Stomach (tissue), 9 donors: ENCODE measurements around the gene KPTN. TPM values are rescaled to one million over a fixed set of nuclear protein-coding genes. Genes with fewer than 3 reads are reported as not detected.
"Not testable (repeated sequence)": the region's sequence is repeated elsewhere in the genome, so short reads cannot be mapped to it uniquely, and the experiment has no call there.

Experiments
- DNase-seq, 2 donors: peaks; one replicate each; pipeline versions ENCODE4 v3.0.0 to v3.0.0-alpha.2; 2013 to 2019
- H3K27ac ChIP-seq, 5 donors: fragments of 200-600 bp in 4 of 5; sonication (generic) in 4 of 5; one replicate each; pipeline ENCODE4 v1.5.1; 2013 to 2019; ENCODE audit warnings: mild to moderate bottlenecking in 1 of 5, moderate library complexity in 1 of 5
- H3K27me3 ChIP-seq, 3 donors: fragments of 200-600 bp; sonication (generic); one replicate each; pipeline ENCODE4 v1.5.1; 2017 to 2019; ENCODE audit warnings: mixed run types in 1 of 3
- H3K36me3 ChIP-seq, 4 donors: fragments of 200-600 bp; sonication (generic); 1 replicate in 3 of 4; 2 replicates in 1 of 4; pipeline ENCODE4 v1.5.1; 2016 to 2019
- H3K4me1 ChIP-seq, 4 donors: fragments of 200-600 bp; sonication (generic); one replicate each; pipeline ENCODE4 v1.5.1; 2016 to 2019
- H3K4me3 ChIP-seq, 4 donors: fragments of 200-600 bp; sonication (generic) in 3 of 4; one replicate each; pipeline ENCODE4 v1.5.1; 2016 to 2019; ENCODE audit warnings: mild to moderate bottlenecking in 1 of 4
- H3K9me3 ChIP-seq, 4 donors: fragments of 200-600 bp; sonication (generic); one replicate each; pipeline ENCODE4 v1.5.1; 2016 to 2019
- EP300 ChIP-seq: sonication (generic); formaldehyde crosslinking; IDR thresholded peaks from one replicate; pipeline ENCODE4 v1.6.1; 2017; ENCODE audit warnings: antibody characterized with exemption
- POLR2A ChIP-seq, 4 donors: fragments of 450-650 bp; IDR thresholded peaks; one replicate each; pipeline ENCODE4 v1.6.1; 2016; ENCODE audit warnings: antibody characterized with exemption in 4 of 4, control low read depth in 2 of 4, mild to moderate bottlenecking in 1 of 4, moderate library complexity in 1 of 4
- POLR2AphosphoS5 ChIP-seq, 3 donors: sonication (generic); formaldehyde crosslinking; IDR thresholded peaks; one replicate each; pipeline ENCODE4 v1.6.1; 2016; ENCODE audit warnings: antibody characterized with exemption in 3 of 3
- WGBS, 5 donors: extraction: QIAGEN DNeasy Blood & Tissue Kit in 3 of 5; methylation state at CpG; one replicate each; pipeline versions ENCODE4 v1.1.5 to v1.1.7; 2013 to 2018; 5-methylcytosine and 5-hydroxymethylcytosine counted together
- intact Hi-C: fragments of 100-400 bp; cut with DNase I; formaldehyde crosslinking; loops from one replicate; pipeline ENCODE4 v1.15.1; 2023; ENCODE audit warnings: low total_unique reads
- polyA plus RNA-seq, 3 donors: library from polyadenylated mRNA; stranded (reverse); fragments of 200-250 nt; gene quantifications; one replicate each; pipeline ENCODE4 v1.2.3, GENCODE V29; 2013
- total RNA-seq, 5 donors: library from RNA; depleted of rRNA; stranded (reverse); fragments of >200 nt; gene quantifications; one replicate each; pipeline versions ENCODE4 v1.1.0 to v1.2.3, GENCODE V29; 2014 to 2016
- TF ChIP-seq, protein P1 (sequence below), 7 experiments: fragments of 450-650 bp in 4 of 7; fragments of 200-600 bp in 3 of 7; sonication (generic) in 3 of 7; IDR thresholded peaks; one replicate each; pipeline ENCODE4 v1.5.1; 2016 to 2019; ENCODE audit warnings: antibody characterized with exemption in 7 of 7, control low read depth in 2 of 7, mild to moderate bottlenecking in 1 of 7
- donor health status: healthy with polysubstance abuse.
- donor health status: Bipolar disorder and iron deficiency.
- donor health status: healthy.

The KPTN gene
- total and polyA plus RNA-seq, 8 donors: 3.2 to 28.0 (median 18.9) TPM

GRCh38 chr19:47490031-47490430, 6.0 kb upstream of the KPTN start:
- Histone ChIP-seq H3K27me3 (no peaks in the 10 kb centered on the region), H3K4me3 (no peak overlapping the region), H3K4me1 (peaks cover 3 to 12% (median 8%) of the 10 kb centered on the region in 4 donors), H3K27ac (no peak overlapping the region), H3K9me3 (no peaks in the 10 kb centered on the region), H3K36me3 (peaks cover 45 to 90% (median 86%) of the 10 kb centered on the region in 4 donors)
- intact Hi-C loops: no loop called here
- DNase-seq: no peak
- TF ChIP-seq, protein P1, sequence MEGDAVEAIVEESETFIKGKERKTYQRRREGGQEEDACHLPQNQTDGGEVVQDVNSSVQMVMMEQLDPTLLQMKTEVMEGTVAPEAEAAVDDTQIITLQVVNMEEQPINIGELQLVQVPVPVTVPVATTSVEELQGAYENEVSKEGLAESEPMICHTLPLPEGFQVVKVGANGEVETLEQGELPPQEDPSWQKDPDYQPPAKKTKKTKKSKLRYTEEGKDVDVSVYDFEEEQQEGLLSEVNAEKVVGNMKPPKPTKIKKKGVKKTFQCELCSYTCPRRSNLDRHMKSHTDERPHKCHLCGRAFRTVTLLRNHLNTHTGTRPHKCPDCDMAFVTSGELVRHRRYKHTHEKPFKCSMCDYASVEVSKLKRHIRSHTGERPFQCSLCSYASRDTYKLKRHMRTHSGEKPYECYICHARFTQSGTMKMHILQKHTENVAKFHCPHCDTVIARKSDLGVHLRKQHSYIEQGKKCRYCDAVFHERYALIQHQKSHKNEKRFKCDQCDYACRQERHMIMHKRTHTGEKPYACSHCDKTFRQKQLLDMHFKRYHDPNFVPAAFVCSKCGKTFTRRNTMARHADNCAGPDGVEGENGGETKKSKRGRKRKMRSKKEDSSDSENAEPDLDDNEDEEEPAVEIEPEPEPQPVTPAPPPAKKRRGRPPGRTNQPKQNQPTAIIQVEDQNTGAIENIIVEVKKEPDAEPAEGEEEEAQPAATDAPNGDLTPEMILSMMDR (IDR thresholded peaks at IDR 0.05): no peak
- no peak for TF ChIP-seq POLR2A (IDR thresholded peaks at IDR 0.05)
- no peak for TF ChIP-seq EP300
- no peak for TF ChIP-seq POLR2AphosphoS5 (IDR thresholded peaks at IDR 0.05)
- WGBS, 5 donors: 74 to 88% (median 81%) methylated on average over 7 of the region's 7 CpGs

- Histone ChIP-seq H3K36me3 (peaks cover 41 to 84% (median 81%) of the 10 kb centered on the region in 4 donors), H3K9me3 (no peaks in the 10 kb centered on the region), H3K27me3 (no peaks in the 10 kb centered on the region), H3K27ac (peak overlapping the region in 1 of 5 donors; percentile 22), H3K4me1 (peaks cover 9 to 15% (median 13%) of the 10 kb centered on the region in 4 donors), H3K4me3 (no peak overlapping the region)
- TF ChIP-seq, protein P1 (IDR thresholded peaks at IDR 0.05): no peak
- no peak for TF ChIP-seq EP300
- no peak for TF ChIP-seq POLR2AphosphoS5 (IDR thresholded peaks at IDR 0.05)
- TF ChIP-seq POLR2A (IDR thresholded peaks at IDR 0.05): no peak
- intact Hi-C loops: no loop called here
- WGBS, 5 donors: 70 to 80% (median 78%) methylated on average over 13 to 17 of the region's 17 CpGs
- no peak for DNase-seq
Observed at GRCh38 chr19:47489072-47489914, 5.3 kb upstream of the KPTN start.

GRCh38 chr19:47487551-47488515, 3.8 kb upstream of the KPTN start:
- H3K9me3 ChIP-seq: no peaks in the 10 kb centered on the region
- TF ChIP-seq, protein P1 (IDR thresholded peaks at IDR 0.05): no peak
- TF ChIP-seq POLR2A (IDR thresholded peaks at IDR 0.05) (no peak), EP300 (no peak), POLR2AphosphoS5 (IDR thresholded peaks at IDR 0.05) (no peak)
- WGBS, 5 donors: 73 to 87% (median 82%) methylated on average over 18 to 19 of the region's 19 CpGs
- no peak overlapping the region for H3K4me3 ChIP-seq
- no peak overlapping the region for H3K27ac ChIP-seq
- no peaks in the 10 kb centered on the region for H3K27me3 ChIP-seq
- DNase-seq: no peak
- intact Hi-C loops: no loop called here
- H3K4me1 ChIP-seq: peaks cover 16 to 24% (median 19%) of the 10 kb centered on the region in 4 donors
- H3K36me3 ChIP-seq: peaks cover 33 to 69% (median 66%) of the 10 kb centered on the region in 4 donors

- intact Hi-C loops: no loop called here
- H3K4me1 ChIP-seq: peaks cover 16 to 24% (median 19%) of the 10 kb centered on the region in 4 donors
- H3K9me3 ChIP-seq: no peaks in the 10 kb centered on the region
- 66 to 79% (median 73%) methylated on average over 9 of the region's 9 CpGs for WGBS, 5 donors
- no peak overlapping the region for H3K4me3 ChIP-seq
- peaks cover 23 to 60% (median 57%) of the 10 kb centered on the region in 4 donors for H3K36me3 ChIP-seq
- H3K27ac ChIP-seq: peak overlapping the region in 1 of 5 donors; percentile 8
- no peak for DNase-seq
- no peak for TF ChIP-seq POLR2AphosphoS5 (IDR thresholded peaks at IDR 0.05)
- TF ChIP-seq POLR2A (IDR thresholded peaks at IDR 0.05): no peak
- TF ChIP-seq EP300: no peak
- TF ChIP-seq, protein P1 (IDR thresholded peaks at IDR 0.05): no peak
- H3K27me3 ChIP-seq: no peaks in the 10 kb centered on the region
Observed at GRCh38 chr19:47486900-47487299, 2.9 kb upstream of the KPTN start.

DNA sequence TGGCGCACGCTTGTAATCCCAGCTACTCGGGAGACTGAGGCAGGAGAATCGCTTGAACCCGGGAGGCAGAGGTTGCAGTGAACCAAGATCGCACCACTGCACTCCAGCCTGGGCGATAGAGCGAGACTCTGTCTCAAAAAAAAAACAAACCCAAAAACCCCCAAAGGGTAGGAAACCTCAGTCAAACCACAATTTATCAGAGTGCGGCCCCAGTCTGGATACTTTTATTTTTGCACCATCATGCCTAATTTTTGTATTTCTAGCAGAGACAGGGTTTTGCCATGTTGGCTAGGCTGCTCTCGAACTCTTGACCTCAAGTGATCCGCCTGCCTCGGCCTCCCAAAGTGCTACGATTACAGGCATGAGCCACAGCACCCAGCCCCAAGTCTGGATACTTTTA, 2.2 kb upstream of the KPTN start:
- intact Hi-C loops, DNase-seq, H3K4me3 ChIP-seq, H3K27me3 ChIP-seq, H3K9me3 ChIP-seq: not testable (repeated sequence)
- 71 to 86% (median 83%) methylated on average over 13 of the region's 13 CpGs for WGBS, 5 donors
- H3K4me1 ChIP-seq: peaks cover 16 to 24% (median 19%) of the 10 kb centered on the region in 4 donors
- peak overlapping the region in 1 of 5 donors; percentile 8 for H3K27ac ChIP-seq
- H3K36me3 ChIP-seq: peaks cover 23 to 53% (median 50%) of the 10 kb centered on the region in 4 donors
